Mucosa of descending colon (tissue), 3 donors: ENCODE measurements around the gene CCDC71L. TPM values are rescaled to one million over a fixed set of nuclear protein-coding genes. Genes with fewer than 3 reads are reported as not detected.

Source experiments
- ATAC-seq: fragments of 200-7000 bp; cut with Tn5 transposase; one replicate; pipeline ENCODE4 v1.9.1; 2020; ENCODE audit warnings: mild to moderate bottlenecking, moderate library complexity
- DNase-seq, 3 donors: peaks; one replicate each; pipeline ENCODE4 v3.0.0-alpha.2; 2020
- H3K36me3 ChIP-seq: fragments of 200-600 bp; one replicate; pipeline ENCODE4 v1.8.0; 2021; ENCODE audit warnings: low read depth, mild to moderate bottlenecking
- H3K4me1 ChIP-seq: fragments of 200-600 bp; one replicate; pipeline ENCODE4 v1.8.0; 2021; ENCODE audit warnings: low read depth, mild to moderate bottlenecking
- H3K4me3 ChIP-seq: fragments of 200-600 bp; one replicate; pipeline ENCODE4 v1.8.0; 2021; ENCODE audit warnings: mild to moderate bottlenecking
- H3K9me3 ChIP-seq: fragments of 200-600 bp; one replicate; pipeline ENCODE4 v1.8.0; 2021; ENCODE audit warnings: mild to moderate bottlenecking
- intact Hi-C, 2 donors: fragments of 100-400 bp; cut with DNase I in 1 of 2; cut with micrococcal nuclease in 1 of 2; formaldehyde crosslinking; loops; one replicate each; pipeline versions ENCODE4 v1.11.0 to v1.11.1; 2022; cut with DNase I, micrococcal nuclease
- total RNA-seq, 3 donors: library from RNA; stranded (reverse); fragmentation: NEBNext Ultra II Directional in 2 of 3; extraction: Animal tissue kit (Norgen Biotek cat#: 25700) in 2 of 3; gene quantifications; one replicate each; pipeline versions ENCODE4 v1.2.1 to v1.2.4, GENCODE V29; 2021 to 2023
- TF ChIP-seq, protein P1 (sequence below): fragments of 200-600 bp; IDR thresholded peaks from one replicate; pipeline ENCODE4 v1.8.0; 2022; ENCODE audit warnings: antibody characterized with exemption, mild to moderate bottlenecking
- donor health status: DM: no; HTN: no; CAD: no; lungs with moderate emphysema.
- donor health status: DM: no; HTN: no; CAD: no.
- donor health status: DM: no; HTN: yes; CAD: no.

CCDC71L gene
- total RNA-seq, 3 donors from 2014 or later: 17.4 to 25.6 (median 22.1) TPM

DNA sequence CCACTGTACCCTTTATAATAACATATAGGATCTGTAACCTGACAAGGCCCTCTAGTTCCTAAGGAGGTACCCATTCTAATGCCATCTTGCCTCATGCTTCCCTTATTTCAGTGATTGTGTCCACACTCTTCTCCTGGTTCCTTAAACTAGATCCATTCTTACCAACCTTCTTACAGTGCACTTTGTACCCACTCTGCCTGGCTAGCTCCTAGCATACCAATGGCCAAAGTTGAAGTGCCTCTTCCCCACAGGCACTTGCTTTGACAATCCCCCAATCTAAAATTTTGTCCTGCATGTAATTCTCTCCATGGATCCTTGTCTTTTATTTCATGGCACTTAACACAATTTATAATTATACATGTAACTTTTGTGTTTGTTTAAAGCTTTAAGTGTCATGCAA lies 40.9 kb downstream of the CCDC71L start:
- ATAC-seq (no peak), DNase-seq (no peak)
- intact Hi-C loops: no loop called here

DNA sequence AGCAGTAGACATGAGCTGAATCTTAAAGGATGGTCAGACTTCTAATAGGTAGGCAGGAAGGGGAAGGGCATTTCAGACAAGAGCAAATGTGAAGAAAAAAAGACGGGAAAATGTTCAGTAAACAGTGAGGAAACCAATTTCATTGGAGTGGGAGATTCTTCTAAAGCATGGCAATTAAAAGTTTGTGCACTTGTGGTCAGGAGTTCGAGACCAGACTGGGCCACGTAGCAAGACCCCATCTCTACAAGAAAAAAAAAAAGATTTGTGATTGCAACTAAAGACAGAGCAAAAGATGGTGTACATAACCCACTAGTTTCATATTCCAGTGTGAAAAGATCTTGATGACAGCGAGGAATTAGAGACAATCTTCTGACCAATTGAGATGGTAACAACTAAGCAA lies 41.7 kb downstream of the CCDC71L start:
- intact Hi-C loops: no loop called here
- no peak for ATAC-seq
- Histone ChIP-seq H3K36me3 (no peaks in the 10 kb centered on the region), H3K4me1 (peaks cover 12% of the 10 kb centered on the region), H3K4me3 (no peak overlapping the region), H3K9me3 (peaks cover 3% of the 10 kb centered on the region)
- TF ChIP-seq, protein P1, sequence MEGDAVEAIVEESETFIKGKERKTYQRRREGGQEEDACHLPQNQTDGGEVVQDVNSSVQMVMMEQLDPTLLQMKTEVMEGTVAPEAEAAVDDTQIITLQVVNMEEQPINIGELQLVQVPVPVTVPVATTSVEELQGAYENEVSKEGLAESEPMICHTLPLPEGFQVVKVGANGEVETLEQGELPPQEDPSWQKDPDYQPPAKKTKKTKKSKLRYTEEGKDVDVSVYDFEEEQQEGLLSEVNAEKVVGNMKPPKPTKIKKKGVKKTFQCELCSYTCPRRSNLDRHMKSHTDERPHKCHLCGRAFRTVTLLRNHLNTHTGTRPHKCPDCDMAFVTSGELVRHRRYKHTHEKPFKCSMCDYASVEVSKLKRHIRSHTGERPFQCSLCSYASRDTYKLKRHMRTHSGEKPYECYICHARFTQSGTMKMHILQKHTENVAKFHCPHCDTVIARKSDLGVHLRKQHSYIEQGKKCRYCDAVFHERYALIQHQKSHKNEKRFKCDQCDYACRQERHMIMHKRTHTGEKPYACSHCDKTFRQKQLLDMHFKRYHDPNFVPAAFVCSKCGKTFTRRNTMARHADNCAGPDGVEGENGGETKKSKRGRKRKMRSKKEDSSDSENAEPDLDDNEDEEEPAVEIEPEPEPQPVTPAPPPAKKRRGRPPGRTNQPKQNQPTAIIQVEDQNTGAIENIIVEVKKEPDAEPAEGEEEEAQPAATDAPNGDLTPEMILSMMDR: no peak
- no peak for DNase-seq

More for the DNA sequence above, 40.9 kb downstream of the CCDC71L start:
- peaks cover 3% of the 10 kb centered on the region for H3K9me3 ChIP-seq
- TF ChIP-seq, protein P1: no peak
- H3K4me1 ChIP-seq: peaks cover 20% of the 10 kb centered on the region
- no peak overlapping the region for H3K4me3 ChIP-seq
- H3K36me3 ChIP-seq: no peaks in the 10 kb centered on the region

DNA sequence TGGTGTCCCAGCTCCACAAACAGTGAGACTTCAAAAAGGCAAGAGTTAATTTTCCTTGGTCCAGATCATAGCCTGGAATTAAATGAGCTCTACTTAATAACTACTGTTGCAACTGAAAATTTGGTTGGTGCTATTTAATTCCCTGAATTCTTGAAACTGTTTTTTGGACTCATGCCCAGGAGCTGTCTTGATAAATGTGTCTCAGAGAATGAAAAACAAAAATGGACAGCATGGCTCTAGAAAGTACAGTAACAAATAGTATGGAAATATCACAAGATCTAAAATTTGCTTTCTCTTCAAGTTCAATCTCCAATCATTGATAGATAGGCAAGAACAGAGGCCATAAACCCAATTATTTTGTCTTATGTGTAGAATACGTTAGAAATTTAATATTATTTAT lies 42.5 kb downstream of the CCDC71L start:
- ATAC-seq (no peak), DNase-seq (no peak)
- H3K4me1 ChIP-seq: peaks cover 4% of the 10 kb centered on the region
- H3K36me3 ChIP-seq: no peaks in the 10 kb centered on the region
- H3K9me3 ChIP-seq: peaks cover 3% of the 10 kb centered on the region
- intact Hi-C loops: no loop called here
- TF ChIP-seq, protein P1: no peak
- H3K4me3 ChIP-seq: no peak overlapping the region

DNA sequence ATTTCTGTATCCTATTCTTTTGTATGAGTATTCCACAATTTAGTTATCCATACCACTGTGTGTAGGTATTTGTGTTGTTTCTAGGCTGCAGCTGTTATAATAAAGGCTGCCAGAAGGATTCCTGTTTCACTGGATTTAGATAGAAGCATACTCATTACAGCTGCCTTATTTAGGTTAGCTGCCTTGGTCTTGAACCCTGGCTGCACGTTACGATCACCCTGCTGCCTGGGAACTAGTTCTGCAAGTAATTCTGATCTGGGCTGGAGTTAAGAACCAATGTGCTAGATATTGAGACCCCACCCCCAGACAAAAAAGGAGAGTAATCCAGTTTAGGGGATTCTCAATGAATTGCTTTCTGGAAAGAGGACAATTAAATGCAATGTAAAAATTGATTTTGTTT lies 43.1 kb downstream of the CCDC71L start:
- TF ChIP-seq, protein P1: no peak
- no peaks in the 10 kb centered on the region for H3K36me3 ChIP-seq
- ATAC-seq: no peak
- no peaks in the 10 kb centered on the region for H3K4me1 ChIP-seq
- intact Hi-C loops: no loop called here
- no peak overlapping the region for H3K4me3 ChIP-seq
- DNase-seq: no peak
- peaks cover 3% of the 10 kb centered on the region for H3K9me3 ChIP-seq

DNA sequence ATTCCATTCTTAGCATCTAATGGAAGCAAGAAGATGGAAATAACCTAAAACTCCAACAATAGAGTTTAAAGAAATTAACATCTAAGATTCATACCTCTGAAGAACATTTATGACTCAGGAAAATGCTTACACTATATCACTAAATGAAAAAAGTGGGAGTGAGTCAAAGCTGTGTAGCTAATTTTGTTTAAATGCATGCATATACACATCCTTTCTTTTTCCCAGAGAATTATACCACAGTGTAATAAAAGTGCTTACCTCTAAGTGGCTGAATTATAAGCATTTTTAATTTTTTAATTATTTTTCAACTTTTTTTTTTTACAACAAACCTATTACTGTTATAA lies 44.3 kb downstream of the CCDC71L start:
- H3K4me1 ChIP-seq: no peaks in the 10 kb centered on the region
- no peak for ATAC-seq
- H3K9me3 ChIP-seq: peaks cover 6% of the 10 kb centered on the region
- H3K36me3 ChIP-seq: no peaks in the 10 kb centered on the region
- TF ChIP-seq, protein P1: no peak
- DNase-seq: no peak
- intact Hi-C loops: no loop called here
- H3K4me3 ChIP-seq: no peak overlapping the region
